HG03103 (cell line): Measurements from ENCODE around the gene MYO7B.
A peak's percentile ranks its signal among the peaks of the same experiment; 100 is the strongest.

Experiments
- ATAC-seq: cut with Tn5 transposase; IDR thresholded peaks from one replicate; pipeline ENCODE4 v1.9.1; 2021; ENCODE audit warnings: low read depth; ENCODE audit not compliant: unreplicated experiment

MYO7B gene

DNA sequence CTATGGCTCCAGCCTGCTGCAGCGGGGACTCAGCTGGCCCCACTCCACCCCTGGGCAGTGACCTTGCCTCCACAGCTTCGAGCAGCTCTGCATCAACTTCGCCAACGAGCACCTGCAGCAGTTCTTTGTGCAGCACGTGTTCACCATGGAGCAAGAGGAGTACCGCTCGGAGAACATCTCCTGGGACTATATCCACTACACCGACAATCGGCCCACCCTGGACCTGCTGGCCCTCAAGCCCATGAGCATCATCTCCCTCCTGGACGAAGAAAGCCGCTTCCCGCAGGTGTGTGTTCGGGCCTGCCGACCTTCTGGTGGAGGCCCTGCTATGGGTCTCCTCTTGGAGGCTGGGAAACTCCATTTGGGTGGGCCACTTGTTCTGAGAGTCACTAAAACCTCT is 48.6 kb downstream of the MYO7B start:
- ATAC-seq: no peak

DNA sequence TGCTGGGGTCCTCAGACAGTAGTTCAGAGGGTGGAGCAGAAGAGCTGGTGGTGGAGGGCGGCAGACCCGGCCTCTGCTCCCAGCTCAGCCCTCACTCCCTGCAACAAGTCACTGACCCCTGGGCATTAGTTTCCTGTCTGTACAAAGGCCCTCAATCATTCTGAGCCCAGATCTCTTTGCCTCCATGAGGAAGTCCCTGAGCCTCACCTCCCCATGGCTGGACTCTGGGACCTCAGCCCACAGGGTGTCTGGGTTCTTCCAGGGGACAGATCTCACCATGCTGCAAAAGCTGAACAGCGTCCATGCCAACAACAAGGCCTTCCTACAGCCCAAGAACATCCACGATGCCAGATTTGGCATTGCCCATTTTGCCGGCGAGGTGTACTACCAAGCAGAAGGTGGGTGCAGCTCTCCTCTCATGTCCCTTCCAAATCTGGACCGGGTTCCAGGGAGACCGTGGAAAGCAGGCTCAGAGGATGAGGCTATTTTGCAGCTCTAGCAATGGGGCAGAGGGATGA is 49.1 kb downstream of the MYO7B start:
- no peak for ATAC-seq

DNA sequence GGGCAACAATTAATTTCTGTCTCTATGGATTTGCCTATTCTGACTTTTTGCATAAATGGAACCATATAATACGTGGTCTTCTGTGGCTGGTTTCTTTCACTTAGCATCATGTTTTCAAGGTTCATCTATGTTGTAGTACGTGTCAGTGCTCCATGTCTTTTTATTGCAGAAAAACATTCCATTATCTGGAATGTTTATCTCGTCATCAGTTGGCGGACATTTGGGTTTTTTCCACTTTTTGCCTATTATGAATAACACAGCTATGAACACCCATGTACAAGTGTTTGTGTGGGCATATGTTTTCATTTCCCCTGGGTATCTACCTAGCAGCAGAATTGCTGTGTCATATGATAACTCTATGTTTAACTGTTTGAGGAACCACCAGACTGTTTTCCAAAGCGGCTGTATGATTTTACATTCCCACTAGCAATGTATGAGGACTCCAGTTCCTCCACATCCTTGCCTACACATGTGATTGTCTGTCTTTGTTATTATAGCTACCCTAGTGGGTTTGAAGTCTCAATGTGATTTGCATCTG is 49.9 kb downstream of the MYO7B start:
- ATAC-seq: no peak

DNA sequence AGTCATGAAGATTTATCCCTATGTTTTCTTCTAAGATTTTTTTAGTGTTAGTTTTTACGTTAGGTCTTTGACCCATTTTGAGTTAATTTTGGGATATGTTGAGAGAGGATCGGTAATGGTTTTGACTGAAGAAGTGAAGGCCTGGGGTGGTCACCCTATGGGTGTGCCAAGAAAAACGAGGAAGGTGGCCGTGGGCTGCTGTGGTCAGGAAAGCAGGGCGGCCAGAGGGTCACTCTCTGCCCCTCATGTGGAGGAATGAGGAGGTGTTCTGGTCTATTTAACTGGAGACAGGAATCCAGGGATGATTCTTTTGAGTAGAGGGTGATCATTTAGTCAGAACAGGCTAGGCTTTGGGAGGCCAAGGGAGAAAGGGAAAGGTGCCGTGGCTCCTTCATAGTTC is 50.7 kb downstream of the MYO7B start:
- no peak for ATAC-seq

DNA sequence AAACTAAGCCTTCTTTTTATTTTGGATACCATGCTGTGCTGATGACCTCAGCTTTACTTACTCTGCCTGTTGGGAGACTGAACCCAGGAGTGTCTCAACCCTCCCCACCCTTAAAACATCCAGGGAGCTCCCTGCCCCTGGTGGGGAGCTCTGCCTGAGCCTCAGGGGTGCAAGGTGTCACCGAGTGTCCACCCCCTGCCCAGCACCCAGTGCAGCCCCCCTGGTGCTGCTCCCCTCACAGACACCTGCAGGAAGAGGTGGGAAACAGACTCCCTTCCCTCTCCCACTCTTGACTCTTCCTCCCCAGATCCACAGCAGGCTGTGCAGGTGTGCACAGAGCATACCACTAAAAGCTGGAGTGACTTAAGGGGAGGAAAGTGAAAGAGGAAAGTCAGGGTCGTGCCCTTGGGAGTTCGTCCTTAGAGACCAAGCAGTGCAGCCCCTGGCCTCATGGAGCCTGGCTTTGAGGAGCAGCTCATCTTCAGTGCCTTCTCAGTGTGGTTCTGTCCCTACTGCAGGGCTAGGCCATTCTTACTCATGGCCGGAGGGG is 51.3 kb downstream of the MYO7B start:
- no peak for ATAC-seq

DNA sequence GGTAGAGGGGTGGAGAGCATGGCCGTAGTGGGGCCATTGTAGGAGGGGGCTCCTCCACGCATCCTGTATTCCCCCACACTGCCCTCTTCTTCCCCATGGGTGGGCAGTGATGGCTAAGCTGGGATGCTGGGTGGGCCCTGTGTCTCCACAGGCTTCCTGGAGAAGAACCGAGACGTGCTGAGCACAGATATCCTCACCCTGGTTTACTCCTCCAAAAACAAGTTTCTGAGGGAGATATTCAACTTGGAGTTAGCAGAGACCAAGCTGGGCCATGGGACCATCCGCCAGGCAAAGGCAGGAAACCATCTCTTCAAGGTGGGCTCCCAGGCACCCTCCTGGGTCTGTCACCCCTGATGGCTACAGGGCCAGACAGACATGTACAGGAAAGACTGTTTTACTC is 52.8 kb downstream of the MYO7B start:
- no peak for ATAC-seq

DNA sequence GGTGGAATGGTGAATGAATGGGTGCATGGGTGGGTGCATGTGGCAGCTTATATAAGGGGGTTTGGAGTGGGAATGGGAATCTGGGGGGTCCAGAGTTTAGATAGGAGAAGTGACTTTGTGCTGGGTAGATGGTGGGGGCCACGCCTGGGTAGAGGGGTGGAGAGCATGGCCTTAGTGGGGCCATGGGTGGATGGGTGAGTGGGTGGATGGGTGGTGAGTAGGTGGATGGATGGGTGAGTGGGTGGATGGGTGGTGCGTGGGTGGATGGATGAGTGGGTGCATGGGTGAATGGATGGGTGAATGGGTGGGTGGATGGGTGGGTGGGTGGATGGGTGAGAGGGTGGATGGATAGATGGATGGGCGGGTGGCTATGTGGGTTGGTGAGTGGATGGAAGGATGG is 53.9 kb downstream of the MYO7B start:
- no peak for ATAC-seq

DNA sequence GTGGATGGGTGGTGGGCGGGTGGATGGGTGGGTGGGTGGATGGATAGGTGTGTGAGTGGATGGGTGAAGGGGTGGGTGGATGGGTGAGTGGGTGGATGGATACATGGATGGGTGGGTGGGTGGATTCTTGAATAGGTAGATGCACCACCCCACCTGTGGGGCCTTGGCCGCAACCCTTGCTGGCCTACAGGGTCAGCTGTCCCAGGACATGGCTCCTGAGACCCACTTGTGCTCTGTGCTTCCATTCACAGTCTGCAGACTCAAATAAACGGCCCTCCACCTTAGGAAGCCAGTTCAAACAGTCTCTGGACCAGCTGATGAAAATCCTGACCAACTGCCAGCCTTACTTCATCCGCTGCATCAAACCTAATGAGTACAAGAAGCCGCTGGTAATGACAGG is 54.4 kb downstream of the MYO7B start:
- ATAC-seq: no peak

DNA sequence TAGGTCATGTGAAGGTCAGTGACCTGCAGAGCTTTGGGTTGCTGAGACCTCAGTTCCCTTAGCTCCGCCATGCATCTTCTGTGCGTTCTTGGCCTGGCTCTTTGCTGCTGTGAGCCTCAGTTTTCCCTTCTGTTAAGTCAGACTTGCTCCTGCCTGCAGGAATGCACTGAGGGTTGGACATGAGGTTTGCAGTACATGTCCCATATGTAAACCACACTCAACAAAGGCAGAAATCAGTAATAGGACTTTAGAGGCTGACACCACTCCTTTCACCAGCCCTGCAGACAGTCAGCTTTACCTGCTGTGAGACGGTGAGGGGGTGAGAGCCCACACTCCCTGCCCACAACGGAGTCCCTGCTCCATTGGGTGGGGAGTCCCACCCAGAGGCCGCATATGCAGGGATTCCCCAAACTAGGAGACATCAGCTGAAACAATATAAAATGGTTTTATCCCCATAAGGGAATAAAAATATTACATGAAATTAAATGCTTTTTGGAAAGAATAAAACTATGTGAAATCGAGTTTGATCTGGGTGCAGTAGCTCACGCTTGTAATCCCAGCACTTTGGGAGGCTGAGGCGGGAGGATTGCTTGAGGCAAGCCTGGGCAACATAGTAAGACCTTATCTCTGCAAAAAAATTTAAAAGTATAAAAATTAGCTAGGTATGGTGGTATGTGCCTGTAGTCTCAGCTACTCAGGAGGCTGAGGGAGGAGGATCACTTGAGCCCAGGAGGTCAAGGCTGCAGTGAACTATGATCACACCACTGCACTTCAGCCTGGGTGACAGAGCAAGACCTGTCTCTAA is 55.1 kb downstream of the MYO7B start:
- ATAC-seq: no peak

DNA sequence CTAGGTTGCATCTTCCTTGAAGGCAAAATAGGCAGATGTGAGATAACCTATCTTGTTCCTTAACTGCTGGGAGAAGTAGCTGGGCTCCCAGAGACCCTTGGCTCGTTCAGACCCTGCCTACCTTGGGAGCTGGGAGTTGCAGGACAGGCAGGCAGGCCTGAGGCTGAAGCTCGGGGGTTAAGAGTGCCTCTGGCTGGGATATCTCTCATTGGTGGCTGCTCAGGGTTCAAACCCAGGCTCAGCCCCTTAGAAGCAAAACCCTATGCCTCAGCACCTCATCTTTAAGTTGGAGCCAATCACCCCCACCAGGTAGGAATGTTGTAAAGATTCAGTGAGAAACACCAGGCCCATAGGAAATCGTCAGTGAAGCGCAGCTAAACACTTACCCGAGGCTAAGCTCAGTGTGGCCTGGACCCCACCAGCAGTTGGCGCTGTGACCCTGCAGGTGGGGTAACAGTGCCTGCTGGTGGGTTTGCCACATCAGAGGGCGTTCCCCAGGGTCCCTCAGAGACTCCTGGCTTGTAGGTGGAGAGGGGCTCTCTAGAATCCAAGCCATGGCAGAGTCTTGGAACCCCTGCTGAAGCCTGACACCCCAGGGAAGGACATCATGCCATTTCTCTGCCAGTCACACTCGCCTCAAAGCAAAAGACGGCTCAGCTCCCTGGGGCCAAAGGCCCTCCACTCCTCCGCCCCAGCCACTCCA is 55.9 kb downstream of the MYO7B start:
- ATAC-seq: peak; percentile 85

DNA sequence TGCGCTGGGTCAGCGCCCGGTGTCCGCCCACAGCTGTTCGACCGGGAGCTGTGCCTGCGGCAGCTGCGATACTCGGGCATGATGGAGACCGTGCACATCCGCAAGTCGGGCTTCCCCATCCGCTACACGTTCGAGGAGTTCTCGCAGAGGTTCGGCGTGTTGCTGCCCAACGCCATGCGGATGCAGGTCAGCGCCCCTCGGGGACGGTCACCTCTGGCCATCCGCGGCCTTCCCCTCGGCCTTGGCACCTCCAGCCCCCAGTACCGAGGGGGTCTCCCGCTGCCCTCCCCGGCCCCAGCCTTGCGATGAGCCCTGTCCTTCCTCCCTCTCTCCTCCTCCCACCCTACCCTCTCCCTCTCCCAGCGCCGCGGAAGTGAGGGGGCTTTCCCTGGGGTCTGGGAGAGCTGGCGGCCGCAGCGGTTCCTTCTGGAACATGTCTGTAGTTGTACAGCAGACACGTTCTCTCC is 57.3 kb downstream of the MYO7B start:
- ATAC-seq: no peak

DNA sequence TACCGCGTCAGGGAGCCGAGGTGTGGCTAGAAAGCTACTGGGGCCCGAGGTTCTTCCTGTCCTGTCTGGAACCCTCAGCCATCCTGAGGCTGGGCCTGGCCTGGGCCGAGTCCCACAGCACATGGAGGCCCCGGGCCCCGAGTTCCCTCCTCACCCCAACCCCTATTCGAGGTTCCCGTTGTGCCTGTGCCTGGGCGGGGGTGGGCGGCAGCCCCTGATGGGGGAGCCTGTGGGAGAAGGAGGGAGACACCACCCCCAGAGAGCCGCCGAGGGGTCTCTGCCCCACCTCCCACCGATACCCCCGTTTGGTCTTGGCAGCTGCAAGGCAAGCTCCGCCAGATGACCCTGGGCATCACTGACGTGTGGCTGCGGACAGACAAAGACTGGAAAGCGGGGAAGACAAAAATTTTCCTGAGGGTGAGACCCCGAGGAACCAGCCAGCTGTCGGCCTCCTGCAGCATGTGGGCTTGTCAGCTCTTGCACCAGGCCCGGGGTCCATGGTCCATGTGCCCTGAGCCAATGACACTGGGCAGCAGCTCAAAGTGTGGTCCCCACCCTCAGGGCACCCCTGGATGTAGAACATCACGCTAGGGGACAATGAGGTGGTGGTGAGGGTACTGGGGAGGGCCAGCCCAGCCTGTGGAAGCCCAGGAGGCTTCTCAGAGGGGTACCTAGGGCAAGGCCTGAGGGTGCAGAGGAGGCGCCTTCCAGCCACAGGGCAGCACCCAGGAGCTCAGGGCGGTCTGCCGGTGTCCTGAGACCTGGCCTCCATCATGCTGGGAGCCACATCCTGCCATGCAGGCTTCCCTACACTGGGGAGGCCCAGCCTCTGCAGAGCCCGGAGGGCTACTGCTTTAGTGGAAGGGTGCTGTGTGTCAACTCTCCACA is 58.0 kb downstream of the MYO7B start:
- no peak for ATAC-seq

DNA sequence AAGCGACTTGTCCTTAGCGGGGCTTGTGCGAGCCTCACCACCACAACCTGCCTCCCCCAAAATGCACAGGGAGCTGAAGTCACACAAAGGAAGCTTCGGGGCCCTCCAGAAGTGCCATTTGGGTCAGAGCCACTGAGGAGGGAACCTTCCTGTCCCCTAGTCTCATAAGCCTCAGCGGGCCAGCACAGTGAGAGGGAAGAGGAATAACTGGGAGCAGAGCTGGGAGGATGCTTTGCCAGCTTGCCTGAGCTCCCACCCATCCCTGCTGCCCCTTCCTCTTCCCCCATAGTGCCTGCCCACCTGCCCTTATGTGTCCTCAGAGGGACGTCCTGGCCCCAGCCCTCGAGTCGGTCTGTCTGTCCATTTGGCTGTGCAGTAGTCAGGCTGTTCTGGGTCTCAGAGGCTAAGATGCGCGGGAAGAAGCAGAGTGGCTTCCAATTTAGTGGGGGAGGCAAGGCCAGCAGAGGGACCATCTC is 58.7 kb downstream of the MYO7B start:
- ATAC-seq: no peak

DNA sequence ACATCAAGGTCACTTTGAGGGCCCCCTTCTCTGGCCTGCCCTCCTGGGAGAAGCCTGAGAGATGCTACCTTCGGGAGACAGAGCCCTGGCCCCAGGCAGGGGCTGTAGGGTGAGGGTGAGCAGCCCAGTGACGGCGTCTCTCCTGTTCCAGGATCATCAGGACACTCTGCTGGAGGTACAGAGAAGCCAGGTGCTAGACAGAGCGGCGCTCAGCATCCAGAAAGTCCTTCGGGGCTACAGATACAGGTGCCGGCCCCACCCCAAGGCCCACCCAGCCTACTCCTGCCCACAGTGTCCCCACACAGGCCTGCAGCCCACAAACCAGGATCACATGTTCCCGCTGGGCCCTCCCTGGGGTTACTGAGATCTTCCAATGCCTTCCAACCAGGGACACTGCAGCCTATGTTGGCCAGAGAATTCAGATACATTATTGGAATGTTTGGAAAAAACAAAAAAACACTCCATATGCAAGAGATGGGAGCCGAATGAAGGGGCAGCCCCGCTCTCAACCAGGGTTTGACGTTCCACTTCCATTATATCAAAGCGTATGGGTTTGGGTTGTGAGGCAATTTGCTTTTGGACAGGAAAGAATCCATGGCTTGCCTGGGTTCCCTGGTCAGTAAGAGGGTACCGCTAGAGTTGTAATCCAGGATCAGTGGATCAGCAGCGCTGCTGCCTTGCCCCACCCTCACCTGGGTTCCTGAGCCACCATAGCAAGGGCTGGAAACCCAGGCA is 61.0 kb downstream of the MYO7B start:
- no peak for ATAC-seq

DNA sequence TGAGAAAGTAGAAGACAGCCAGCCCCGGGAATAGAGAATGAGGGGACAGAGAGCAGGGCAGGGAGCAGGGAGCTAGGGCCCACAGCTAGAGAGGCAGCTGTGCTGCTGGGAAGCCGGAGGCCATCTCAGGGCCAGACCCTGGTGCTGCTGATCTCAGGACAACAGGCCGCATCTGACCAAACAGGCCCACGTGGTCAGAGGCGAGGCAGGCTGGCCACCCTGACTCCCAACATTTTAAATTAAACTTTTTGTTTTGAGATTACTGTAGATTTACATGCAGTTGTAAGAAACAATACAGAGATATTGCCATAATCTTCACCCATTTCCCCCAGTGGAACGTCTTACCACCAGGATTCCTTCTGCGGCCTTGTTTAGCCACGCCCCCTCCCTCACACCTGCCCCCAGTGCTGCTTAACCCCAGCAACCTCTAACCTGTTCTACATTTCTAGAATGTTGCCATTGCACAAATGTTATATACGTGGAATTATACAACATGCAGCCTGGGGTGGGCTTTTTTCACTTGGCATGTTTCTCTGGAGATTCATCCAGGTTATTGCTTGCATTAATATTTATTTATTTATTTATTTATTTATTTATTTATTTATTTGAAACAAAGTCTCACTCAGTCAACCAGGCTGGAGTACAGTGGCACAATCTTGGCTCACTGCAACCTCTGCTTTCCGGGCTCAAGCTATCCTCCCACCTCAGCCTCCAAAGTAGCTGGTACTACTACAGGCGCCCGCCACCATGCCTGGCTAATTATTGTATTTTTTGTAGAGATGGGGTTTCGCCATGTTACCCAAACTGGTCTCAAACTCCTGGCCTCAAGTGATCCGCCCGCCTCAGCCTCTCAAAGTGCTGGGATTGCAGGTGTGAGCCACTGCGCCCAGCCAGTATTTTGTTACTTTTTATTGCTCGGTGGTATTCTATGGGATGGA is 61.8 kb downstream of the MYO7B start:
- no peak for ATAC-seq

DNA sequence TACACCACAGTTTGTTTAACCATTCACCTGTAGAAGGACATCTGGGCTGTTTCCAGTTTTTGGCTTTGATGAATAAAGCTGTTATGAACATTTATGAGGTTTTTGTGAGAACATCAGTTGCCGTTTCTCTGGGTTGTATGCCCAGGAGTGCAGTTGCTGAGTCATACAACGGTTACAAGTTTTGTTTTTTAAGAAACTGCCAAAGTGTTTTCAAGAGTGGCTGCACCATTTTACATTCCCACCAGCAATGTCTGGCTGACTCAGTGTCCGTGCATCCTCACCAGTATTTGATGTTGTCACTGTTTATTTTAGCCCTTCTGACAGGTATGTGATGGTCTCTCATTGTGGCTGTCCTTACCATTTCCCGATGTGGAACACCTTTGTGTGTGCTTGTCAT is 62.5 kb downstream of the MYO7B start:
- no peak for ATAC-seq

DNA sequence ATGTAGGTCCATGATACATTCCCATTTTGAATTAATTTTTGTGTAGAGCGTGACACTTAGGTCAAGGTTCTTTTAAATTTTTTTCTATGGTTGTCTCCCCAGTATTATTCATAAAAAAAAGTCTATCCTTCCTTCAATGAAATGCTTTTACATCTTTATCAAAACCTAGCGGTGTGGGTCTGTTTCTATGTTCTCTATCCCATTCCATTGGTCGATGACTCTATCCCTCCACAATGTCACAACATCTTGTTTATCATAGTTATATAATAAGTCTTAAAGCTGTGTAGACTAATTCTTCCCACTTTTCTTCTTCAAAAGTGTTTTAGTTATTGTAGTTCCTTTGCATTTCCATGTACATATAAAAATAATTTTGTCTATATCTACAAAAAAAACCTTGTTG is 63.2 kb downstream of the MYO7B start:
- no peak for ATAC-seq

DNA sequence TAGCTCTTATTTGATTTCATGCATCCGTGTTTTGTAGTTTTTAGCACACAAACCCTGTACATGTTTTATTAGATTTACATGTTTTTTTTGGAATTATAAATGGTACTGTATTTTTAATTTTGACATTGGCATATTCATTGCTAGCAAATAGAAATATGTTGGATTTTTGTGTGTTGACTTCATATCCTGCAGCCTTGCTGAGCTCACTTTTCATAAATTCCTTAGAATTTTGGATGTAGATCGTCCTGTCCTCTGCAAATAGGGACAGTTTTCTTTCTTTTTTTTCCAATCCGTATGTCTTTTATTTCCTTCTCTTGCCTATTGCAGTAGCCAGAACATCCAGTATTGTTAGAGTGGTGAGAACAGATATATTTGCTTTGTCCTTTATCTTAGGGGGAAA is 63.7 kb downstream of the MYO7B start:
- no peak for ATAC-seq
